HCT116 (cell line): Measurements from ENCODE around the gene CADM3. TPM values are rescaled to one million over a fixed set of nuclear protein-coding genes. Genes with fewer than 3 reads are reported as not detected.

Experiments
- ATAC-seq: fragments of 200-7000 bp; cut with Tn5 transposase; 2 replicates; pipeline ENCODE4 v1.9.1; 2020; ENCODE audit warnings: mild to moderate bottlenecking, moderate library complexity
- BruUV-seq: library from RNA; stranded (reverse); fragments of 400-500 nt; replicated peaks from 2 replicates; lab custom pipeline; 2021; lab: Mats Ljungman, UMichigan
- CTCF ChIA-PET: fragments of 300-600 bp; sonication (Branson Sonifier 250); formaldehyde crosslinking; loops from one replicate; lab custom pipeline; 2021; ENCODE audit warnings: antibody characterized with exemption; lab: Charles Lee
- POLR2A ChIA-PET: fragments of 300-600, 350-600 bp; sonication (Branson Sonifier 250); formaldehyde crosslinking; loops from one replicate; lab custom pipeline; 2021; ENCODE audit warnings: antibody characterized with exemption; lab: Charles Lee
- RAD21 ChIA-PET, 2 experiments: fragments of 300-600 bp; sonication (Branson Sonifier 250); formaldehyde crosslinking; loops; one replicate each; lab custom pipeline; 2023; ENCODE audit warnings: low total read pairs in 2 of 2; ENCODE audit not compliant: uncharacterized antibody in 2 of 2, unreplicated experiment in 2 of 2, low non-redundant PET in 1 of 2; lab: Charles Lee
- DNase-seq: peaks from one replicate; pipeline ENCODE4 v3.0.0-alpha.2; 2010; ENCODE audit warnings: low read depth, low spot score
- H2AFZ ChIP-seq: fragments of 200-600 bp; shearing (Covaris generic), sonication (generic); 2 replicates; pipeline ENCODE4 v1.6.1; 2017; ENCODE audit warnings: low read depth, mixed run types, mixed read lengths, antibody characterized with exemption, low read length; ENCODE audit not compliant: poor library complexity, severe bottlenecking
- H3K27ac ChIP-seq: 2 replicates; pipeline ENCODE4 v1.5.1; 2012; ENCODE audit warnings: low read depth, low read length
- H3K27me3 ChIP-seq: fragments of 200-600 bp; sonication (generic); 2 replicates; pipeline ENCODE4 v1.6.1; 2016; ENCODE audit warnings: mixed run types, low read length, mixed read lengths; ENCODE audit not compliant: insufficient read depth
- H3K36me3 ChIP-seq, 2 experiments: fragments of 200-500 bp in 1 of 2; fragments of 200-600 bp in 1 of 2; sonication (Bioruptor generic) in 1 of 2; sonication (generic) in 1 of 2; 2 replicates each; pipeline versions ENCODE4 v1.5.1 to v1.6.1; 2014 to 2016; ENCODE audit warnings: low read length in 2 of 2, inconsistent platforms in 1 of 2, mixed read lengths in 1 of 2, mixed run types in 1 of 2; ENCODE audit not compliant: insufficient read depth in 2 of 2, control insufficient read depth in 1 of 2
- H3K4me1 ChIP-seq, 2 experiments: fragments of 200-600 bp in 1 of 2; sonication (generic) in 1 of 2; 2 replicates each; pipeline versions ENCODE4 v1.5.1 to v1.6.1; 2012 to 2017; ENCODE audit warnings: low read length in 2 of 2, inconsistent platforms in 1 of 2, mild to moderate bottlenecking in 1 of 2, mixed read lengths in 1 of 2, mixed run types in 1 of 2, moderate library complexity in 1 of 2; ENCODE audit not compliant: insufficient read depth in 2 of 2, control insufficient read depth in 1 of 2
- H3K4me2 ChIP-seq: fragments of 200-600 bp; sonication (generic); 2 replicates; pipeline ENCODE4 v1.6.1; 2017; ENCODE audit warnings: mixed run types, low read length, mixed read lengths
- H3K4me3 ChIP-seq, 2 experiments: fragments of 200-600 bp in 1 of 2; sonication (generic) in 1 of 2; replicated peaks in 1 of 2; 2 replicates each; pipeline ENCODE4 v1.5.1; 2011 to 2016; ENCODE audit warnings: low read length in 2 of 2, control low read depth in 1 of 2, low read depth in 1 of 2, mild to moderate bottlenecking in 1 of 2, mixed read lengths in 1 of 2, mixed run types in 1 of 2
- H3K79me2 ChIP-seq: fragments of 200-600 bp; sonication (generic); 2 replicates; pipeline ENCODE4 v1.6.1; 2017; ENCODE audit warnings: mild to moderate bottlenecking, mixed run types, low read length, moderate library complexity, mixed read lengths; ENCODE audit not compliant: insufficient read depth
- H3K9ac ChIP-seq: fragments of 200-600 bp; sonication (generic); 2 replicates; pipeline ENCODE4 v1.6.1; 2016; ENCODE audit warnings: low read length, mixed read lengths
- H3K9me2 ChIP-seq: fragments of 200-600 bp; sonication (generic), shearing (Covaris generic); 2 replicates; pipeline ENCODE4 v1.6.1; 2017; ENCODE audit warnings: mixed run types, mild to moderate bottlenecking, moderate library complexity; ENCODE audit not compliant: insufficient read depth
- H3K9me3 ChIP-seq, 2 experiments: fragments of 200-500 bp in 1 of 2; fragments of 200-600 bp in 1 of 2; sonication (Bioruptor generic) in 1 of 2; sonication (generic) in 1 of 2; 2 replicates each; pipeline ENCODE4 v1.6.1; 2014 to 2017; ENCODE audit warnings: low read length in 2 of 2, mixed read lengths in 2 of 2, inconsistent platforms in 1 of 2, low read depth in 1 of 2, mild to moderate bottlenecking in 1 of 2, mixed run types in 1 of 2, moderate library complexity in 1 of 2; ENCODE audit not compliant: control insufficient read depth in 1 of 2, insufficient read depth in 1 of 2
- H4K20me1 ChIP-seq: fragments of 200-600 bp; sonication (generic), shearing (Covaris generic); 2 replicates; pipeline ENCODE4 v1.6.1; 2017; ENCODE audit warnings: mixed run types, mild to moderate bottlenecking, moderate library complexity; ENCODE audit not compliant: insufficient read depth
- EZH2phosphoT487 ChIP-seq: fragments of 200-600 bp; IDR thresholded peaks from 2 replicates; pipeline ENCODE4 v1.6.1; 2018; ENCODE audit warnings: antibody characterized with exemption, borderline replicate concordance
- RAD21 ChIP-seq: IDR thresholded peaks from 2 replicates; pipeline ENCODE4 v1.6.1; 2012; ENCODE audit warnings: low read depth, mild to moderate bottlenecking
- SIN3A ChIP-seq: IDR thresholded peaks from 2 replicates; pipeline ENCODE4 v1.6.1; 2012; ENCODE audit warnings: low read depth
- SRF ChIP-seq: IDR thresholded peaks from 2 replicates; pipeline ENCODE4 v1.6.1; 2012; ENCODE audit warnings: low read depth
- TCF7L2 ChIP-seq: IDR thresholded peaks from 2 replicates; pipeline ENCODE4 v1.7.0; 2011; ENCODE audit warnings: borderline replicate concordance, inconsistent platforms; ENCODE audit not compliant: insufficient read depth, insufficient read length; ENCODE audit errors: extremely low read depth
- ZNF274 ChIP-seq: fragments of 200-500 bp; sonication (Bioruptor generic); IDR thresholded peaks from 2 replicates; pipeline ENCODE4 v1.6.1; 2014; ENCODE audit warnings: mild to moderate bottlenecking, low read depth, low read length, inconsistent platforms
- intact Hi-C: fragments of 100-400 bp; cut with micrococcal nuclease; formaldehyde crosslinking; loops from 2 replicates; pipeline ENCODE4 v1.10.0; 2022
- total RNA-seq: library from RNA; stranded (reverse); gene quantifications from one replicate; pipeline ENCODE4 v1.2.1, GENCODE V29; 2021; ENCODE audit not compliant: unreplicated experiment
- TF ChIP-seq, protein P1 (sequence below): IDR thresholded peaks from 2 replicates; pipeline ENCODE4 v1.6.1; 2012; ENCODE audit warnings: low read depth
- TF ChIP-seq, protein P2 (sequence below): IDR thresholded peaks from 2 replicates; pipeline ENCODE4 v1.6.1; 2012

CADM3 gene
- total RNA-seq, 1 experiment from 2014 or later: not detected

DNA sequence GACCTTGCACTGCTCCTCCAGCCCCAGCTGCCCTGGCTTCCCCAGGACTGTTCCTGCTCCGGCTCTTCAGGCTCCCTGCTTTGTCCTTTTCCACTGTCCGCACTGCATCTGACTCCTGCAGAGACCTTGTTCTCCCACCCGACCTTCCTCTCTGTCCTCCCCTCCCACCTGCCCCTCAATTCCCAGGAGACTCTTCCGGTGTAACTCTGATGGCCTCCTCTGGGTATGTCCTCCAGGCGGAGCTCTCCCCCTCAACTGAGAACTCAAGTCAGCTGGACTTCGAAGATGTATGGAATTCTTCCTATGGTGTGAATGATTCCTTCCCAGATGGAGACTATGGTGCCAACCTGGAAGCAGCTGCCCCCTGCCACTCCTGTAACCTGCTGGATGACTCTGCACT, 33.8 kb downstream of the CADM3 start:
- no peaks in the 10 kb centered on the region for H4K20me1 ChIP-seq
- ChIA-PET RAD21 (no interaction called here), CTCF (interaction anchor here (1.2 to 1.3 kb wide), 2 partner anchors 9 to 802 kb away, joined by 3 read pairs; no protein-coding TSS in a partner anchor), POLR2A (no interaction called here)
- H3K9me3 ChIP-seq: no peaks in the 10 kb centered on the region
- intact Hi-C loops: no loop called here
- ATAC-seq (no peak), DNase-seq (no peak)
- H3K27ac ChIP-seq: no peak overlapping the region
- no peak overlapping the region for H3K4me2 ChIP-seq
- H3K9me2 ChIP-seq: no peaks in the 10 kb centered on the region
- no peak overlapping the region for H3K4me3 ChIP-seq
- H3K36me3 ChIP-seq: no peaks in the 10 kb centered on the region
- no peak overlapping the region for H2AFZ ChIP-seq
- H3K9ac ChIP-seq: no peak overlapping the region
- TF ChIP-seq TCF7L2 (no peak), SRF (no peak)
- TF ChIP-seq, protein P1, sequence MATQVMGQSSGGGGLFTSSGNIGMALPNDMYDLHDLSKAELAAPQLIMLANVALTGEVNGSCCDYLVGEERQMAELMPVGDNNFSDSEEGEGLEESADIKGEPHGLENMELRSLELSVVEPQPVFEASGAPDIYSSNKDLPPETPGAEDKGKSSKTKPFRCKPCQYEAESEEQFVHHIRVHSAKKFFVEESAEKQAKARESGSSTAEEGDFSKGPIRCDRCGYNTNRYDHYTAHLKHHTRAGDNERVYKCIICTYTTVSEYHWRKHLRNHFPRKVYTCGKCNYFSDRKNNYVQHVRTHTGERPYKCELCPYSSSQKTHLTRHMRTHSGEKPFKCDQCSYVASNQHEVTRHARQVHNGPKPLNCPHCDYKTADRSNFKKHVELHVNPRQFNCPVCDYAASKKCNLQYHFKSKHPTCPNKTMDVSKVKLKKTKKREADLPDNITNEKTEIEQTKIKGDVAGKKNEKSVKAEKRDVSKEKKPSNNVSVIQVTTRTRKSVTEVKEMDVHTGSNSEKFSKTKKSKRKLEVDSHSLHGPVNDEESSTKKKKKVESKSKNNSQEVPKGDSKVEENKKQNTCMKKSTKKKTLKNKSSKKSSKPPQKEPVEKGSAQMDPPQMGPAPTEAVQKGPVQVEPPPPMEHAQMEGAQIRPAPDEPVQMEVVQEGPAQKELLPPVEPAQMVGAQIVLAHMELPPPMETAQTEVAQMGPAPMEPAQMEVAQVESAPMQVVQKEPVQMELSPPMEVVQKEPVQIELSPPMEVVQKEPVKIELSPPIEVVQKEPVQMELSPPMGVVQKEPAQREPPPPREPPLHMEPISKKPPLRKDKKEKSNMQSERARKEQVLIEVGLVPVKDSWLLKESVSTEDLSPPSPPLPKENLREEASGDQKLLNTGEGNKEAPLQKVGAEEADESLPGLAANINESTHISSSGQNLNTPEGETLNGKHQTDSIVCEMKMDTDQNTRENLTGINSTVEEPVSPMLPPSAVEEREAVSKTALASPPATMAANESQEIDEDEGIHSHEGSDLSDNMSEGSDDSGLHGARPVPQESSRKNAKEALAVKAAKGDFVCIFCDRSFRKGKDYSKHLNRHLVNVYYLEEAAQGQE: no peak
- TF ChIP-seq, protein P2, sequence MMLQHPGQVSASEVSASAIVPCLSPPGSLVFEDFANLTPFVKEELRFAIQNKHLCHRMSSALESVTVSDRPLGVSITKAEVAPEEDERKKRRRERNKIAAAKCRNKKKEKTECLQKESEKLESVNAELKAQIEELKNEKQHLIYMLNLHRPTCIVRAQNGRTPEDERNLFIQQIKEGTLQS: no peak
- peaks cover 35% of the 10 kb centered on the region for H3K27me3 ChIP-seq
- no peaks in the 10 kb centered on the region for H3K4me1 ChIP-seq
- no peaks in the 10 kb centered on the region for H3K79me2 ChIP-seq
- BruUV-seq: no TSS peak

DNA sequence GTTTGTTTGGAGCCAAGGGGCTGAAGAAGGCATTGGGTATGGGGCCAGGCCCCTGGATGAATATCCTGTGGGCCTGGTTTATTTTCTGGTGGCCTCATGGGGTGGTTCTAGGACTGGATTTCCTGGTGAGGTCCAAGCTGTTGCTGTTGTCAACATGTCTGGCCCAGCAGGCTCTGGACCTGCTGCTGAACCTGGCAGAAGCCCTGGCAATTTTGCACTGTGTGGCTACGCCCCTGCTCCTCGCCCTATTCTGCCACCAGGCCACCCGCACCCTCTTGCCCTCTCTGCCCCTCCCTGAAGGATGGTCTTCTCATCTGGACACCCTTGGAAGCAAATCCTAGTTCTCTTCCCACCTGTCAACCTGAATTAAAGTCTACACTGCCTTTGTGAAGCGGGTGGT, 34.7 kb downstream of the CADM3 start:
- H3K27ac ChIP-seq: no peak overlapping the region
- intact Hi-C loops: no loop called here
- RAD21 ChIA-PET: no interaction called here

More for the DNA sequence above, 34.7 kb downstream of the CADM3 start:
- no peaks in the 10 kb centered on the region for H3K79me2 ChIP-seq
- ATAC-seq (no peak), DNase-seq (no peak)
- CTCF ChIA-PET: interaction anchor here (0.9 to 1.3 kb wide), 3 partner anchors 8 to 801 kb away, joined by 3 read pairs; no protein-coding TSS in a partner anchor
- no peak overlapping the region for H3K9ac ChIP-seq
- H3K9me3 ChIP-seq: no peaks in the 10 kb centered on the region
- TF ChIP-seq ZNF274 (no peak), EZH2phosphoT487 (no peak), SIN3A (no peak), RAD21 (no peak)
- no peaks in the 10 kb centered on the region for H3K9me2 ChIP-seq
- H3K4me1 ChIP-seq: no peaks in the 10 kb centered on the region
- H3K36me3 ChIP-seq: no peaks in the 10 kb centered on the region
- no TSS peak for BruUV-seq
- H3K27me3 ChIP-seq: peaks cover 38% of the 10 kb centered on the region
- no peak overlapping the region for H2AFZ ChIP-seq
- POLR2A ChIA-PET: no interaction called here
- H3K4me2 ChIP-seq: no peak overlapping the region
- H4K20me1 ChIP-seq: no peaks in the 10 kb centered on the region
- H3K4me3 ChIP-seq: no peak overlapping the region
